ENCODE measurements around the gene LDB2.

GRCh38 chr4:16505726-16506125 lies 392.7 kb downstream of the LDB2 start:
- no peak for TF ChIP-seq PKNOX1 (IDR thresholded peaks at IDR 0.05)
- TF ChIP-seq SUZ12 (IDR thresholded peaks at IDR 0.05), result no peak
- no peak for TF ChIP-seq NFRKB (IDR thresholded peaks at IDR 0.05)
- TF ChIP-seq BHLHE40 (IDR thresholded peaks at IDR 0.05; ENCODE audit: borderline replicate concordance), result no peak
- no peak for TF ChIP-seq CTBP1 (IDR thresholded peaks at IDR 0.05; ENCODE audit: borderline replicate concordance)
- no peak for TF ChIP-seq ELF4 (IDR thresholded peaks at IDR 0.05)
- no peak for TF ChIP-seq SP1 (IDR thresholded peaks at IDR 0.05)
- TF ChIP-seq FOXK2 (IDR thresholded peaks at IDR 0.05), result no peak
- no peak for TF ChIP-seq FOXM1 (IDR thresholded peaks at IDR 0.05; ENCODE audit: borderline replicate concordance)
